ENCODE results near the gene NRG4. TPM values are rescaled to one million over a fixed set of nuclear protein-coding genes. Genes with fewer than 3 reads are reported as not detected.
"Not testable (repeated sequence)": the region's sequence is repeated elsewhere in the genome, so short reads cannot be mapped to it uniquely, and the experiment has no call there.

NRG4 gene
- polyA plus RNA-seq, 4 donors: 3.4 to 6.6 (median 5.0) TPM

DNA sequence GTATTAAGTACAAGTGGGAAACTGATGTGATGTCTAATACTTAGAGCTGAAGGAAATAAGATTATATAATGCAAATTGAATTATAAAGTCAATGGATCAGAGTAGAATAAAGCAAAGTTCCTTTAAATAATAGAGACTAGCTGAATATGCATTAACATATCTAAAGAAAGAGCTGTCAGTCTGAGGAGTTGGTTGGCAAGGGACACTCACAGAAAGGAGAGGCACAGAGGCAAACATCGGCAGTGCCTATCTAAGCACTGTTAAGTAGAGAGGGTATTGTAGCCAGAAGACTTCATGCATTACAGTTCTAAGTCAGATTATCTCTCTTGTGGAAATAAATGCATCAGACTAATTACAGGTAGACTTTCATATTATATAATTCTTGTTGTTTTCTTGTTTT, 16.6 kb downstream of the NRG4 start:
- DNase-seq (ENCODE audit: low read depth in 4 of 4, low spot score in 3 of 4): no peak

DNA sequence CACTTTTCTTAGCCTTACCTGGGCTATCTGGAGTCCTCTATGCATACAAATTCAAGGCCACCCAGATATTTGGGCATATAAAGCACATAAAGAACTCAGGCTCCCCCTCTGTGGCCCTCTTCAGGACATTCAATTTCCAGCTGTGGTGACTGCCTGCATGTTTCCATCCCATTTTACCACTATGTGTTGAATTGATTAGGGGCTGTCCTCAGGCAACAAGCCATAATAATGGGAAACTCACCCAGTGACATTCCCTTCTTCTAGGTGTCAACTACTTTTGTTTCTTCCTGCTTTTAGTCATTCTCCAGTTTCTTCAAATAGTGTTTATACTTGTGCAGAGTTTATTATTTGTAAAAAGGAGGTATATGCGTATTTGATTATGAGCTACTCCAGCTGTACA, 18.0 kb downstream of the NRG4 start:
- DNase-seq (ENCODE audit: low read depth in 4 of 4, low spot score in 3 of 4): no peak

- no peak for DNase-seq (ENCODE audit: low read depth in 4 of 4, low spot score in 3 of 4)
Observed at GRCh38 chr15:75992897-75993296, 19.3 kb downstream of the NRG4 start.

DNA sequence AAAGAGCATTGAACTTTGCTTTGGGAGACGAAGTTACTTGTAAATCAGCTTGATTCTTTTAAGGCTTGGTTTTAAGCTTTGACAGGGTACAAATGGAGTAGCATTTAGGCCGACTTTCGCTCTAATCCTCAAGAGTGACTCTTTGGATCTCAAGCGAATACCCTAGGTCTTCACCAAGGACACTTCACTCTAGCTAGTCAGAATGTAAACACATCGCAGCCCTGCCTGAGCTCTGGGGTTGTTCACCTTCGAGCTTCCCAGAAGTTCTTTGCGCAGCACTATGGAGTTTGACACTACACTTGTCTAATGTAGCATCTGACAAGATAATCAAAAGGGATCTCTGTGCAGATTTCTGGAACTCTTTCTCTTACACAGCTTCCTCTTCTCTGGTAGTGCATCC, 22.3 kb downstream of the NRG4 start:
- DNase-seq (ENCODE audit: low read depth in 4 of 4, low spot score in 3 of 4): no peak

- no peak for DNase-seq (ENCODE audit: low read depth in 4 of 4, low spot score in 3 of 4)
Observed at GRCh38 chr15:75989045-75989444, 23.2 kb downstream of the NRG4 start.

DNA sequence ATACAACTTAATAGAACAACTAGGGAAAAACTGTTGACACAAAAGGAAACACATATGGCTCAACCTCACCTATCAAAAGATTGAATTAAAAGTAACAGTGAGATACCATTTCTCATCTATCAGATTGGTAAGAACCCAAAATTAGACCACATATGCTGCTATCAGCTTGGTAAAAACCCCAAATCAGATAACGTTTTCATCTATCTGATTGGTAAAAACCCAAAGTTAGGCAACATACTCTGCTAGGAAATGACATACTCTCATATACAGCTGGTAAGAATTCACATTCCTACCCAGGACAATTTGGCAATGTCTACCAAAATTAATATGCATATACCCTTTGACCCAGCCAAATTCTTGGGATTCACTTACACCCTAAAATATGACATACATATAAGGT, 26.3 kb downstream of the NRG4 start:
- no peak for DNase-seq (ENCODE audit: low read depth in 4 of 4, low spot score in 3 of 4)

DNA sequence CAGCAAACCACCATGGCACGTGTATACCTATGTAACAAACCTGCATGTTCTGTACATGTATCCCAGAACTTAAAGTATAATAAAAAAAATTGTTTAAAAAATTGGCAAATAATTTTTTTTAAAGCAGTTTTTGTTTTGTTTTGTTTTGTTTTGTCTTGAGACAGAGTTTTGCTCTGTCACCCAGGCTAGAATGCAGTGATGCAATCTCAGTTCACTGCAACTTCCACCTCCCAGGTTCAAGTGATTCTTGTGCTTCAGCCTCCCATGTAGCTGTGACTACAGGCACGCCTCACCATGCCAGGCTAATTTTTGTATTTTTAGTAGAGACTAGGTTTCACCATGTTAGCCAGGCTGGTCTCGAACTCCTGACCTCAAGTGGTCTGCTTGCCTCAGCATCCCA, 27.5 kb downstream of the NRG4 start:
- DNase-seq (ENCODE audit: low read depth in 4 of 4, low spot score in 3 of 4): not testable (repeated sequence)

DNA sequence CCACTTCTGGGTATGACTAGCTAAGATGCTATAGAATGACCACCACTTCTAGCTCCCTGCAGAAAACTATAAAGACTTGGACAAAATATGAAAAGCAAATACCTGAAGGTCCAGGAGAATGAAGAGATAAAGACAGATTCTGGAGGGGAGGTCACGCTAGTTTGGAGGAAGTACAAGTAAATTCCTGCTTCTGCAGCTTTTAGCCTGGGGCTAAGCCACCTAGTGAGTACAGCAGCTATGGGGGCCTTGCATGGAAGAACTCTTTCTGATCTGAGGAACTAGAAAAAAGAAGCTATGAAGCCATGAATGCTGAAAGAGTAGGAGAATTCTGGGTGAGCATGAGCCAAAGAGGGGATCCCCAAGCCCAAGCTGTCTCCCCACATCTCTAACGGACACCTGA, 29.8 kb downstream of the NRG4 start:
- DNase-seq (ENCODE audit: low read depth in 4 of 4, low spot score in 3 of 4): no peak

DNA sequence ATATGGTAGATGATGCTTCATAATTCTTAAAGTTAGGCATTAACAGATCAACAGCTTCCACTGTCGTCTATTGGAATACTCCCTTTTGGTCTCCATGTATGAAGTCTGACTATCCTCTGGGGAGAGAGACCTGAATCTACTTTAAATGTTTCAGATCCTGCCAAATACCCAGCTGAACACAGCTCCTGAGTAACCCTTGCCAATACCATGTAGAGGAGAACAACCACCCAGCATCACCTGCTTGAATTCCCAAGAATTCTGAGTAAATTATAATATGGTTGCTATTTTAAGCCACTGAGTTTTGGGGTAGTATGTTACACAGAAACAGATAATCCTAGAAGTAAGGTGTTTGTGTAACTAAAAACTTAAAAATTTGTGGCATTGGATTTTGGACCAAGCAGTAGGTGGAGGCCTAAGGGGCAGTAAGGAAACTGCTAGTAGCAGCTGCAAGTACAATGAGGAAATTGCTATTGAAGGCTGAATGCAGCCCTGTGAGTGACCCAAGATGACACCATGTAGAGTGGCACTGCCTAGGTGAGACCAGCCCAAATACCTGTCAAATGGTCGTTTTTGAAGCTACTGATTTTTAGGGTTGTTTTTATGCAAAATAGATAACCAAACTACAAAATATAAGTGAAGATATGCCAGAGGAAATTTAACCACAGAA, 30.9 kb downstream of the NRG4 start:
- no peak for DNase-seq (ENCODE audit: low read depth in 4 of 4, low spot score in 3 of 4)

- not testable (repeated sequence) for DNase-seq (ENCODE audit: low read depth in 4 of 4, low spot score in 3 of 4)
Observed at GRCh38 chr15:75976766-75977165, 35.5 kb downstream of the NRG4 start.

DNA sequence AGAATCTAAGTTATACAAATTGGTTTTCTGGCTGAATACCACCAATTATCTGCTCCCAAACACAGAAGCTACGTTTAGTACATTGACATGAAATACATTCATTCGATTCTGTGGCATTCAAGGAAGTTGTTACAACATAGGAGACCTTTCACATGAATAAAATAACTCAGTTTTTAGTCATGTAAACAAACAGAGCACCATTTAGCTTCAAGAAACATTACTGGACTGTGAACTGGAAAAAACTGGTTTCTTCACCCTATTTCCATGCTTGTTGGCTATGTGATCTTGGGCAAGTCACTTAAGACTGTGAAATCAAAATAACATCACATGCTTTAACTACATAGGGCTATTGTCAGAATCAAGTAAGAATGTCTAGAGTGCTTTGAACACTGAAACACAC, 46.2 kb downstream of the NRG4 start:
- no peak for DNase-seq (ENCODE audit: low read depth in 4 of 4, low spot score in 3 of 4)

DNA sequence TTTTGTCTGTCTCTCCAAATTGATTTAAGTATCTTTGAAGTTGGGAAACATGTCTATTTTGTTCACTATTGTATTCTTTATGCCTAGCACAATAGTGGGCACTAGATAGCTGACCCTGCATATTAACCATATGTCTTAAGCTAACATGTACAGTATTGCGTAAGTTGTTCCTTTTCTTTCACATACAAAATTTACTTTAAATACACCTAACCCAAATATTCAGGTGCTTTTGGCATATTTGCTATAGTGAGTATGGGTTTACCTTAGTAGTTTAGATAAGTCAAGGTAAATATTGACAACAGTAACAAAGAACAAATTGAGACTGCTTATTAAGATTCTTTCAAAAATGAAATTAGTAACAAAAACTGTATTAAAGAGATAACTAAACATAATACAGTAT, 50.9 kb downstream of the NRG4 start:
- no peak for DNase-seq (ENCODE audit: low read depth in 4 of 4, low spot score in 3 of 4)

- no peak for DNase-seq (ENCODE audit: low read depth in 4 of 4, low spot score in 3 of 4)
Observed at GRCh38 chr15:75955720-75956119, 56.5 kb downstream of the NRG4 start.

DNA sequence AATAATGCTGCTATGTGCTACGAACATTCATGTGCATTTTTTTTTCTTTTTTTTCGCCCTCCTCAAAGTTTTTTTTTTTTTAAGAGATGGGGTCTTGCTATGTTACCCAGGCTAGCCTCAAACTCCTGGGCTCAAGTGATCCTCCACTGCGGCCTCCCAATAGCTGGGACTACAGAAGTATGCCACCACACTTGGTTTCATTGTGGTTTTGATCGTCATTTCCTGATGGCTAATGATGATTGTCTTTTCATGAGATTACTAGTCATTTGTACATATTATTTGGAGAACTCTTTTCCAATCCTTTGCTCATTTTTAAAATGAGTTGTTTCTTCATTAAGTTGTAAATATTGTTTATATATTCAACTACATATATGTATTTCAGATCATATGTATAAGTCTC, 59.7 kb downstream of the NRG4 start:
- no peak for DNase-seq (ENCODE audit: low read depth in 4 of 4, low spot score in 3 of 4)

DNA sequence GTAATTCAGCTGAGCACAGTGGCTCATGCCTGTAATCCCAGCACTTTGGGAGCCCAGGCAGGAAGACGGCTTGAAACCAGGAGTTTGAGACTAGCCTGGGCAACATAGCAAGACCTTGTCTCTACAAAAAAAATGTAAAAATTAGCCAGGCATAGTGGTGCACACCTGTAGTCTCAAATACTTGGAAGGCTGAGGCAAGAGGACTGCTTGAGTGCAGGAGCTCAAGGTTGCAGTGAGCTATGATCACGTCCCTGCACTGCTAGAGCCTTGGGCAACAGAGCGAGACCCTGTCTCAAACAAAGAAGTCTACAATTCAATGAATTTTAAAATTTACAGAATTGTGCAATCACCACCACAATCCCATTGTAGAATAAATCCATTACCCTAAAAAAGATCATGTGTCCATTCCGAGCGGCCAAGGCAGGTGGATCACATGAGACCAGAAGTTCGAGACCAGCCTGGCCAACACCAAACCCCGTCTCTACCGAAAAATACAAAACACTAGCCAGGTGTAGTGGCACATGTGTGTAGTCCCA, 63.4 kb downstream of the NRG4 start:
- DNase-seq (ENCODE audit: low read depth in 4 of 4, low spot score in 3 of 4): no peak

GRCh38 chr15:75947092-75947491, 65.1 kb downstream of the NRG4 start:
- DNase-seq (ENCODE audit: low read depth in 4 of 4, low spot score in 3 of 4): no peak

DNA sequence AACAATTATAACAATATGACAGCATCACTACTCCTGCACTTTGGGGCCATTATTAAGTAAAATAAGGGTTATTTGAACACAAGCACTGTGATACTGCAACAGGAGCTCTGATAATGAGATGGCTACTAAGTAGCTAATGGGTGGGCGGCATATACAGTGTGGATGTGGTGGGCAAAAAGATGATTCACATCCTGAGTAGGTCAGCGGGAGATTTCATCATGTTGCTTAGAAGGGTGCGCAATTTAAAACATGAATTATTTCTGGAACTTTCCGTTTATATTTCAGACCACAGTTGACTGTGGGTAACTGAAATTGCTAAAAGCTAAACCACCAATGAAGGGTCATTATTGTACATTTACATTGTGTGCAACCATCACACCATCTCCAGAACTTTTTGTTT, 66.3 kb downstream of the NRG4 start:
- no peak for DNase-seq (ENCODE audit: low read depth in 4 of 4, low spot score in 3 of 4)

DNA sequence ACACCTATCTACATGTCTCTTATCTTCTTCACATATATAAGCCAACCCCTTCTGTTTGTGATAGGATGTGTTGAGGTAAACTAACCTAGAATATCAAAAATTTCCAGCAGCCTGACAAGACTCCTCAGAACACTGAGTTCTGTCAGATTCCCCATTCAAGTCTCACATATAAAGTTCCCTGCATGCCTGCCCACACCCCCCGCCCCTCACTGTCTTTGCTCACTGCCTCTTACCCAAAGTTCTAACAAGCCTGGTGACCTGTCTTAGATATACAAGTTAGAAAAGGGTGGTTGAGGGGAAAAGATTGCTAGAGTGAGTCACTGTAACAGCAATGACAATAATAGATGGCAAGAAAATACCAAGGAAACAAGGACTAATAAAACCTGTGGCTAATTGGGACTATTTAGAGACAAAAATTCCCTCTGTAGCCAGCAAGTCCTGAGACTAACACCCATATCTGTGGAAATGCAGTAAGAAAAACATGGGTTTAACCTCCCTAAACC, 68.5 kb downstream of the NRG4 start:
- no peak for DNase-seq (ENCODE audit: low read depth in 4 of 4, low spot score in 3 of 4)

- DNase-seq (ENCODE audit: low read depth in 4 of 4, low spot score in 3 of 4): no peak
Observed at GRCh38 chr15:75943246-75943645, 69.0 kb downstream of the NRG4 start.

DNA sequence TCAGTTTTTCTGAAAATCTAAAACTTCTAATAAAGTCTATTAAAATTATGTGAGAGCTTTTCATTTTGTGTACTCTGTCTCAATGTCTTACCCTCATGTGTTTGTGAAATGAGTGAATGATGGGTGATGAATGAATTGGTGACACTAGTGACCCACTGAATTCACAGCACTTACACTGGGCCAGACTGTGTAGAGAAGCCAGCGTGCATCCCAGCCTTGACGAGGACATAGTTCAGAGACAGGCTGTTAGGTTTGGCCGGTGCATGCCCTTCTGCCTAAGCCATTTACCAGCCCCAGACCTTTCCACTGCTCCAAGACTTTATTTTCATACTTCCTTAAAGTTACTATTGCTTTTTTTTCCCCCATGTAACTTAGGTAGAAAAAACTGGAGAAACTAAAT, 69.8 kb downstream of the NRG4 start:
- no peak for DNase-seq (ENCODE audit: low read depth in 4 of 4, low spot score in 3 of 4)

GRCh38 chr15:75930866-75931265, 81.4 kb downstream of the NRG4 start:
- DNase-seq (ENCODE audit: low read depth in 4 of 4, low spot score in 3 of 4): no peak

- DNase-seq (ENCODE audit: low read depth in 4 of 4, low spot score in 3 of 4): no peak
Observed at GRCh38 chr15:75929799-75930565, 82.2 kb downstream of the NRG4 start.
